Cardiac muscle cell (in vitro differentiated cells and primary cell): ENCODE results near the gene KLF6. TPM values are rescaled to one million over a fixed set of nuclear protein-coding genes. Genes with fewer than 3 reads are reported as not detected.

Experiments
- DNase-seq, 2 donors: peaks; one replicate each; pipeline versions ENCODE4 v3.0.0 to v3.0.0-alpha.2; 2010 to 2017; ENCODE audit warnings: low read depth in 1 of 2, low spot score in 1 of 2
- H3K27ac ChIP-seq: fragments of 200-600 bp; sonication (generic); 2 replicates; pipeline ENCODE4 v1.5.1; 2016
- H3K27me3 ChIP-seq: fragments of 200-600 bp; sonication (generic); 2 replicates; pipeline ENCODE4 v1.6.0; 2016; ENCODE audit warnings: control low read depth
- H3K36me3 ChIP-seq: fragments of 200-600 bp; sonication (generic); 2 replicates; pipeline ENCODE4 v1.5.1; 2016; ENCODE audit warnings: control low read depth
- H3K4me1 ChIP-seq: fragments of 200-600 bp; sonication (generic); 2 replicates; pipeline ENCODE4 v1.8.1; 2017; ENCODE audit warnings: low read depth, mild to moderate bottlenecking, mixed run types
- H3K4me3 ChIP-seq: fragments of 200-600 bp; sonication (generic); 2 replicates; pipeline ENCODE4 v1.5.1; 2016; ENCODE audit warnings: mild to moderate bottlenecking
- H3K9me3 ChIP-seq: fragments of 200-600 bp; sonication (generic); 2 replicates; pipeline ENCODE4 v1.5.1; 2017; ENCODE audit warnings: low read depth, mild to moderate bottlenecking, control low read depth
- polyA plus RNA-seq: library from polyadenylated mRNA; unstranded; fragments of >200 nt; fragmentation: Nextera tagmentation; extraction: Ambion mirVana; gene quantifications from 2 replicates; pipeline ENCODE4 v1.2.1, GENCODE V29; 2016
- total RNA-seq: library from RNA; depleted of rRNA; stranded (reverse); fragments of >200 nt; gene quantifications from 2 replicates; pipeline ENCODE4 v1.2.3, GENCODE V29; 2016
- TF ChIP-seq, protein P1 (sequence below): IDR thresholded peaks from 2 replicates; pipeline ENCODE4 v1.5.1; 2012; ENCODE audit warnings: low read depth, mild to moderate bottlenecking, low read length

The KLF6 gene
- 8.4 and 10.6 TPM in 2 replicates for total RNA-seq
- polyA plus RNA-seq = 29.8 and 40.3 TPM in 2 replicates

- TF ChIP-seq, protein P1, sequence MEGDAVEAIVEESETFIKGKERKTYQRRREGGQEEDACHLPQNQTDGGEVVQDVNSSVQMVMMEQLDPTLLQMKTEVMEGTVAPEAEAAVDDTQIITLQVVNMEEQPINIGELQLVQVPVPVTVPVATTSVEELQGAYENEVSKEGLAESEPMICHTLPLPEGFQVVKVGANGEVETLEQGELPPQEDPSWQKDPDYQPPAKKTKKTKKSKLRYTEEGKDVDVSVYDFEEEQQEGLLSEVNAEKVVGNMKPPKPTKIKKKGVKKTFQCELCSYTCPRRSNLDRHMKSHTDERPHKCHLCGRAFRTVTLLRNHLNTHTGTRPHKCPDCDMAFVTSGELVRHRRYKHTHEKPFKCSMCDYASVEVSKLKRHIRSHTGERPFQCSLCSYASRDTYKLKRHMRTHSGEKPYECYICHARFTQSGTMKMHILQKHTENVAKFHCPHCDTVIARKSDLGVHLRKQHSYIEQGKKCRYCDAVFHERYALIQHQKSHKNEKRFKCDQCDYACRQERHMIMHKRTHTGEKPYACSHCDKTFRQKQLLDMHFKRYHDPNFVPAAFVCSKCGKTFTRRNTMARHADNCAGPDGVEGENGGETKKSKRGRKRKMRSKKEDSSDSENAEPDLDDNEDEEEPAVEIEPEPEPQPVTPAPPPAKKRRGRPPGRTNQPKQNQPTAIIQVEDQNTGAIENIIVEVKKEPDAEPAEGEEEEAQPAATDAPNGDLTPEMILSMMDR = no peak
- peak within 1 kb of the TSS; percentile 85 for H3K4me3 ChIP-seq
- peaks cover 7% of the 10 kb centered on the region for H3K36me3 ChIP-seq
- H3K4me1 ChIP-seq = peaks cover 19% of the 10 kb centered on the region
- H3K27me3 ChIP-seq = no peaks in the 10 kb centered on the region
- peak in 1 of 2 donors; percentile 67 for DNase-seq
- H3K9me3 ChIP-seq = no peaks in the 10 kb centered on the region
- peak within 1 kb of the TSS; percentile 99 for H3K27ac ChIP-seq
Observed at GRCh38 chr10:3784510-3785250, at the start of gene KLF6. TSS of gene KLF6 (minus strand) at chr10:3785209. CDS start at chr10:3785014, 195 bp downstream.

DNA sequence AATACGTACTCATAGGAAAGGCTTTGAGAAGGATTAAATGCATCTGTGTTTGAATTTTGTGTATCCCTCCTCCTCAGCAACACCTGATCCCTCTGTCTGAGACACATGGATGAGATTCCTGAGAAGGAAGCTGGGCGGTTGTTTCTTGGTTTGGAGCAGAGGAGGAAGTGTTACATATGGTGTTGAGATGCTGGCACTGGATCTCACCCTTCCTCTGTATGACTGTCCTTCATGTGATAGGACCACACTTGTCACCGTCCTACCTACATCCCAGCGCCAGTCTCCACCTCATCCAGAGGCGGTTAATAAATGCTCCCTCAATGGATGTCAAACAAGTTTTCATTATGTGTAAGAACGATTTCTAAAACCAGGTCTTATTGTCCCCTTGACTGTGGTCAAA is 49.4 kb upstream of the KLF6 start:
- H3K4me3 ChIP-seq = no peak overlapping the region
- no peaks in the 10 kb centered on the region for H3K27me3 ChIP-seq
- peaks cover 25% of the 10 kb centered on the region for H3K4me1 ChIP-seq
- no peak overlapping the region for H3K27ac ChIP-seq
- no peak for DNase-seq
- no peaks in the 10 kb centered on the region for H3K9me3 ChIP-seq
- TF ChIP-seq, protein P1 = no peak
- no peaks in the 10 kb centered on the region for H3K36me3 ChIP-seq

GRCh38 chr10:3833046-3833445 is 48.0 kb upstream of the KLF6 start:
- DNase-seq = no peak
- TF ChIP-seq, protein P1 = no peak
- Histone ChIP-seq H3K27me3 (no peaks in the 10 kb centered on the region), H3K4me3 (no peak overlapping the region), H3K27ac (no peak overlapping the region), H3K9me3 (no peaks in the 10 kb centered on the region), H3K36me3 (no peaks in the 10 kb centered on the region), H3K4me1 (peaks cover 19% of the 10 kb centered on the region)

DNA sequence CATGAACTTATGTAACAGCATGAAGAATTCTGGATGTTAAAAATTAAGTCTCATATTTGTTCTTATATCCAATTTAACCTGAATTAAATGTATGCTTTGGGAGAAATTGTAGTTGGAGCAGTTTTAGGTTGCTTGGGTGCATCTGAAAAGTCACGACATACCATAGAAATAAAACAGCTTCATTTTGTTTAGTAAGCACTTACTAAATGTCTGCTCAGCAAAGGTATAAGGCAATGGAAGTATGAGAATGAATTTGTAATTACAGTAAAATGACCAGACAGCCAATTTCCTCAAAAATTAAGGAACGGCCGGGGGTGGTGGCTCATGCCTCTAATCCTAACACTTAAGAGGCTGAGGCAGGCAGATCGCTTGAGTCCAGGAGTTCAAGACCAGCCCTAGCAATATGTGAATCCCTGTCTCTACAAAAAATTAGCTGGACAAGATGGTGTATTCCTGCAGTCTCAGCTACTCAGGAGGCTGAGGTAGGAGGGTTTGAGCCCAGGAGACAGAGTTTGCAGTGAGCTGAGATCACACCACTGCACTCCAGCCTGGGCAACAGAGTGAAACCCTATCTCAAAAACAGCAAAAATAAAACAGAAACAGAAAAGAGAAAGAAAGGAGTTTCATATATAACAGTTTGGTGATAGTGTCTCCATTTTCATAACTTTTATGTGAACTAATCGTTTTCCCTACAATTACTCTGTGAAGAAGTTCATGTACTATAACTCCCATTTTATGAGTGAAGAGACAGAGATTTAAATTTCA is 47.2 kb upstream of the KLF6 start:
- Histone ChIP-seq H3K9me3 (no peaks in the 10 kb centered on the region), H3K27ac (no peak overlapping the region), H3K4me3 (no peak overlapping the region), H3K4me1 (peaks cover 14% of the 10 kb centered on the region), H3K27me3 (no peaks in the 10 kb centered on the region), H3K36me3 (no peaks in the 10 kb centered on the region)
- TF ChIP-seq, protein P1 = no peak
- no peak for DNase-seq

DNA sequence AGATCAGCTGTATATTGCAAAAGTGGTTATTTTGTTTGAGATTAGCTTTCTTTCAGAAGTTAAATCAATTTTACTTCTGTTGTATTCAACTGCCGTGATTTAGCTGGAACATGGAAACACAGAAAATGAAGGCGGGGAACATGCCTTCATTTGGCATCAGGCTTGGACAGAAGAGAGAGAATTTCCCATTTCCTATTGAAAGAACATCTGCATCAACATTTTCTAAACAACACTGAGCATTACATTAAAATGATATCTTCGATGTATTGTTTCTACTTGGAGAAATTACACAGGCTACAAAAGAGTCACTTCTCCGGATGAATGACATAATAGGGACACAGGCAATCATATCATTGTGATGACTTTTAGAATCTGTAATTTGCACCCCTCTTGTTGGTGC is 46.6 kb upstream of the KLF6 start:
- Histone ChIP-seq H3K9me3 (no peaks in the 10 kb centered on the region), H3K4me1 (peaks cover 14% of the 10 kb centered on the region), H3K27ac (no peak overlapping the region), H3K4me3 (no peak overlapping the region), H3K27me3 (no peaks in the 10 kb centered on the region), H3K36me3 (no peaks in the 10 kb centered on the region)
- DNase-seq = no peak
- TF ChIP-seq, protein P1 = no peak
